OCI-LY3 (cell line): ENCODE measurements around the gene LEMD2.

ENCODE experiments used
- H2AFZ ChIP-seq: fragments of 200-600, 300-600 bp; shearing (Covaris generic); 2 replicates; pipeline ENCODE4 v1.6.0; 2014; ENCODE audit warnings: antibody characterized with exemption, low read depth, low read length
- H3K27ac ChIP-seq: fragments of 200-600, 300-600 bp; sonication (generic); 2 replicates; pipeline ENCODE4 v1.5.1; 2014; ENCODE audit warnings: mild to moderate bottlenecking, low read length, moderate library complexity, mixed read lengths
- H3K27me3 ChIP-seq: fragments of 200-600, 300-600 bp; sonication (generic); 2 replicates; pipeline ENCODE4 v1.6.1; 2014; ENCODE audit warnings: low read depth, low read length, mixed read lengths
- H3K36me3 ChIP-seq: fragments of 200-600, 300-600 bp; sonication (generic); replicated peaks from 2 replicates; pipeline ENCODE3; 2014; ENCODE audit warnings: low read depth, low read length, mixed read lengths
- H3K4me1 ChIP-seq: fragments of 300-600, 200-600 bp; sonication (generic); 2 replicates; pipeline ENCODE4 v1.6.1; 2014; ENCODE audit warnings: low read length, mixed read lengths
- H3K4me2 ChIP-seq: fragments of 200-600, 300-600 bp; sonication (generic); 2 replicates; pipeline ENCODE4 v1.6.1; 2014; ENCODE audit warnings: low read length, mixed read lengths
- H3K4me3 ChIP-seq: fragments of 300-600, 200-600 bp; sonication (generic); 2 replicates; pipeline ENCODE4 v1.5.1; 2014; ENCODE audit warnings: antibody characterized with exemption, mild to moderate bottlenecking, low read length, moderate library complexity
- H3K79me2 ChIP-seq: fragments of 300-600, 200-600 bp; shearing (Covaris generic); 2 replicates; pipeline ENCODE4 v1.6.1; 2014; ENCODE audit warnings: mild to moderate bottlenecking, low read length, mixed read lengths
- H3K9ac ChIP-seq: fragments of 300-600, 200-600 bp; shearing (Covaris generic); 2 replicates; pipeline ENCODE4 v1.6.0; 2014; ENCODE audit warnings: mild to moderate bottlenecking, low read length, moderate library complexity
- H3K9me3 ChIP-seq: fragments of 200-600, 300-600 bp; shearing (Covaris generic); 2 replicates; pipeline ENCODE4 v1.6.1; 2014; ENCODE audit warnings: low read length, mixed read lengths; ENCODE audit not compliant: insufficient read depth
- H4K20me1 ChIP-seq: fragments of 200-600, 300-600 bp; sonication (generic); 2 replicates; pipeline ENCODE4 v1.6.1; 2016; ENCODE audit warnings: low read length, mixed read lengths; ENCODE audit not compliant: insufficient read depth
- CTCF ChIP-seq: fragments of 200-600, 300-600 bp; sonication (generic); IDR thresholded peaks from 2 replicates; pipeline ENCODE4 v1.5.1; 2014; ENCODE audit warnings: antibody characterized with exemption, low read length, low read depth
- EZH2phosphoT487 ChIP-seq: fragments of 200-600 bp; shearing (Covaris generic); IDR thresholded peaks from 2 replicates; pipeline ENCODE4 v1.6.1; 2018; ENCODE audit warnings: antibody characterized with exemption, mixed run types, low read depth

Gene LEMD2

GRCh38 chr6:33779895-33780294 is 9.0 kb downstream of the LEMD2 start:
- Histone ChIP-seq H3K27me3 (no peaks in the 10 kb centered on the region), H3K9ac (no peak overlapping the region)

GRCh38 chr6:33779290-33779689 is 9.6 kb downstream of the LEMD2 start:
- Histone ChIP-seq H3K9me3 (no peaks in the 10 kb centered on the region), H4K20me1 (no peaks in the 10 kb centered on the region), H3K27ac (no peak overlapping the region), H3K4me2 (no peak overlapping the region), H2AFZ (no peak overlapping the region), H3K79me2 (no peaks in the 10 kb centered on the region), H3K4me1 (no peaks in the 10 kb centered on the region), H3K27me3 (no peaks in the 10 kb centered on the region), H3K4me3 (no peak overlapping the region), H3K36me3 (peaks cover 27% of the 10 kb centered on the region), H3K9ac (no peak overlapping the region)
- no peak for TF ChIP-seq EZH2phosphoT487
- no peak for TF ChIP-seq CTCF

More at GRCh38 chr6:33779895-33780294, 9.0 kb downstream of the LEMD2 start:
- Histone ChIP-seq H3K27ac (no peak overlapping the region), H3K4me1 (no peaks in the 10 kb centered on the region), H4K20me1 (no peaks in the 10 kb centered on the region), H3K4me3 (no peak overlapping the region), H3K36me3 (peaks cover 24% of the 10 kb centered on the region), H3K79me2 (peaks cover 1% of the 10 kb centered on the region), H3K4me2 (no peak overlapping the region), H3K9me3 (no peaks in the 10 kb centered on the region), H2AFZ (no peak overlapping the region)
- no peak for TF ChIP-seq CTCF
- no peak for TF ChIP-seq EZH2phosphoT487

GRCh38 chr6:33778444-33779121 is 10.3 kb downstream of the LEMD2 start:
- no peaks in the 10 kb centered on the region for H3K4me1 ChIP-seq
- H3K9ac ChIP-seq, result no peak overlapping the region
- no peaks in the 10 kb centered on the region for H4K20me1 ChIP-seq
- no peaks in the 10 kb centered on the region for H3K27me3 ChIP-seq
- H3K4me3 ChIP-seq, result no peak overlapping the region
- no peaks in the 10 kb centered on the region for H3K9me3 ChIP-seq
- peaks cover 23% of the 10 kb centered on the region for H3K36me3 ChIP-seq
- TF ChIP-seq CTCF (no peak), EZH2phosphoT487 (no peak)
- H3K79me2 ChIP-seq, result no peaks in the 10 kb centered on the region
- no peak overlapping the region for H3K4me2 ChIP-seq
- H2AFZ ChIP-seq, result no peak overlapping the region
- H3K27ac ChIP-seq, result no peak overlapping the region

GRCh38 chr6:33777398-33778388 is 11.2 kb downstream of the LEMD2 start:
- Histone ChIP-seq H3K79me2 (no peaks in the 10 kb centered on the region), H3K9me3 (no peaks in the 10 kb centered on the region), H3K36me3 (peaks cover 23% of the 10 kb centered on the region), H3K27ac (no peak overlapping the region), H3K27me3 (no peaks in the 10 kb centered on the region), H2AFZ (no peak overlapping the region), H3K4me2 (no peak overlapping the region), H4K20me1 (no peaks in the 10 kb centered on the region), H3K4me1 (no peaks in the 10 kb centered on the region), H3K9ac (no peak overlapping the region), H3K4me3 (no peak overlapping the region)
- TF ChIP-seq CTCF (no peak), EZH2phosphoT487 (no peak)
